NCI-H2107 (cell line): ENCODE measurements around the gene INVS.
A peak's percentile ranks its signal among the peaks of the same experiment; 100 is the strongest.
"Not testable (repeated sequence)": the region's sequence is repeated elsewhere in the genome, so short reads cannot be mapped to it uniquely, and the experiment has no call there.

Source experiments
- DNase-seq: peaks from one replicate; lab custom pipeline; 2025; lab: John Stamatoyannopoulos, UW

The INVS gene

GRCh38 chr9:100083448-100084127 is 15.5 kb upstream of the INVS start:
- no peak for DNase-seq

GRCh38 chr9:100084128-100084453 is 15.0 kb upstream of the INVS start:
- DNase-seq: no peak

- no peak for DNase-seq
Measured at GRCh38 chr9:100084734-100085133, 14.3 kb upstream of the INVS start.

- no peak for DNase-seq
Measured at GRCh38 chr9:100086097-100086635, 12.9 kb upstream of the INVS start.

GRCh38 chr9:100087218-100087617 is 11.8 kb upstream of the INVS start:
- no peak for DNase-seq

GRCh38 chr9:100088202-100088601 is 10.8 kb upstream of the INVS start:
- no peak for DNase-seq

- DNase-seq: no peak
Measured at GRCh38 chr9:100090880-100091279, 8.2 kb upstream of the INVS start.

- DNase-seq: no peak
Measured at GRCh38 chr9:100091650-100092049, 7.4 kb upstream of the INVS start.

GRCh38 chr9:100092066-100092465 is 7.0 kb upstream of the INVS start:
- no peak for DNase-seq

GRCh38 chr9:100094411-100094810 is 4.6 kb upstream of the INVS start:
- not testable (repeated sequence) for DNase-seq

- DNase-seq: no peak
Measured at GRCh38 chr9:100096378-100096916, 2.6 kb upstream of the INVS start.

GRCh38 chr9:100098046-100098886 is 777 bp upstream of the INVS start:
- DNase-seq: peak; percentile 40

GRCh38 chr9:100099722-100100042 is 639 bp downstream of the INVS start:
- peak; percentile 31 for DNase-seq

GRCh38 chr9:100100146-100100667 is 1.2 kb downstream of the INVS start:
- DNase-seq: no peak

- no peak for DNase-seq
Measured at GRCh38 chr9:100101608-100102007, 2.6 kb downstream of the INVS start.

- no peak for DNase-seq
Measured at GRCh38 chr9:100104314-100104713, 5.3 kb downstream of the INVS start.

- DNase-seq: no peak
Measured at GRCh38 chr9:100105861-100106260, 6.8 kb downstream of the INVS start.

GRCh38 chr9:100106616-100107015 is 7.6 kb downstream of the INVS start:
- DNase-seq: no peak

GRCh38 chr9:100108559-100108958 is 9.5 kb downstream of the INVS start:
- DNase-seq: no peak

- DNase-seq: no peak
Measured at GRCh38 chr9:100111235-100111634, 12.2 kb downstream of the INVS start.

- DNase-seq: no peak
Measured at GRCh38 chr9:100112677-100113336, 13.8 kb downstream of the INVS start.

GRCh38 chr9:100117316-100117715 is 18.3 kb downstream of the INVS start:
- DNase-seq: no peak
